A549 (cell line): ENCODE data around the gene POC1A.

ENCODE experiments used
- JUN ChIP-seq, 2 experiments: fragments of >200 bp; sonication (Bioruptor Twin); formaldehyde crosslinking; IDR thresholded peaks; 2 replicates in 1 of 2; 3 replicates in 1 of 2; pipeline ENCODE4 v1.6.1; 2016 to 2017
- POLR2A ChIP-seq: IDR thresholded peaks from 2 replicates; pipeline ENCODE4 v1.6.1; 2012; ENCODE audit warnings: mild to moderate bottlenecking, low read length
- REST ChIP-seq: fragments of 200-600 bp; sonication (generic); IDR thresholded peaks from 2 replicates; pipeline ENCODE4 v1.6.1; 2016; ENCODE audit warnings: antibody characterized with exemption, mild to moderate bottlenecking, moderate library complexity
- RNF2 ChIP-seq: fragments of 200-600 bp; sonication (generic); IDR thresholded peaks from 2 replicates; pipeline ENCODE4 v1.6.1; 2016; ENCODE audit warnings: low read depth, mild to moderate bottlenecking, antibody characterized with exemption, moderate library complexity, borderline replicate concordance
- ZSCAN20 ChIP-seq: fragments of 250-450 bp; sonication (Bioruptor Pico); IDR thresholded peaks from 2 replicates; pipeline ENCODE4 v1.8.0; 2022; ENCODE audit warnings: mild to moderate bottlenecking, moderate library complexity
- TF ChIP-seq, protein P1 (sequence below): fragments of >200 bp; sonication (Bioruptor Twin); formaldehyde crosslinking; IDR thresholded peaks from 3 replicates; pipeline ENCODE4 v1.5.1; 2016

- TF ChIP-seq, protein P1, sequence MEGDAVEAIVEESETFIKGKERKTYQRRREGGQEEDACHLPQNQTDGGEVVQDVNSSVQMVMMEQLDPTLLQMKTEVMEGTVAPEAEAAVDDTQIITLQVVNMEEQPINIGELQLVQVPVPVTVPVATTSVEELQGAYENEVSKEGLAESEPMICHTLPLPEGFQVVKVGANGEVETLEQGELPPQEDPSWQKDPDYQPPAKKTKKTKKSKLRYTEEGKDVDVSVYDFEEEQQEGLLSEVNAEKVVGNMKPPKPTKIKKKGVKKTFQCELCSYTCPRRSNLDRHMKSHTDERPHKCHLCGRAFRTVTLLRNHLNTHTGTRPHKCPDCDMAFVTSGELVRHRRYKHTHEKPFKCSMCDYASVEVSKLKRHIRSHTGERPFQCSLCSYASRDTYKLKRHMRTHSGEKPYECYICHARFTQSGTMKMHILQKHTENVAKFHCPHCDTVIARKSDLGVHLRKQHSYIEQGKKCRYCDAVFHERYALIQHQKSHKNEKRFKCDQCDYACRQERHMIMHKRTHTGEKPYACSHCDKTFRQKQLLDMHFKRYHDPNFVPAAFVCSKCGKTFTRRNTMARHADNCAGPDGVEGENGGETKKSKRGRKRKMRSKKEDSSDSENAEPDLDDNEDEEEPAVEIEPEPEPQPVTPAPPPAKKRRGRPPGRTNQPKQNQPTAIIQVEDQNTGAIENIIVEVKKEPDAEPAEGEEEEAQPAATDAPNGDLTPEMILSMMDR, result no peak
- TF ChIP-seq REST, result no peak
- no peak for TF ChIP-seq ZSCAN20 (CRISPR knock-in tag)
- no peak for TF ChIP-seq RNF2
- TF ChIP-seq JUN (IDR thresholded peaks at IDR 0.05), result no peak
- TF ChIP-seq POLR2A, result no peak
Observed at GRCh38 chr3:52110502-52110901, 43.7 kb downstream of the POC1A start.
